OCI-LY3 (cell line): Measurements from ENCODE around the gene URGCP.

Source experiments
- EZH2phosphoT487 ChIP-seq: fragments of 200-600 bp; shearing (Covaris generic); IDR thresholded peaks from 2 replicates; pipeline ENCODE4 v1.6.1; 2018; ENCODE audit warnings: antibody characterized with exemption, mixed run types, low read depth
- TF ChIP-seq, protein P1 (sequence below): fragments of 200-600, 300-600 bp; sonication (generic); IDR thresholded peaks from 2 replicates; pipeline ENCODE4 v1.5.1; 2014; ENCODE audit warnings: antibody characterized with exemption, low read length, low read depth

DNA sequence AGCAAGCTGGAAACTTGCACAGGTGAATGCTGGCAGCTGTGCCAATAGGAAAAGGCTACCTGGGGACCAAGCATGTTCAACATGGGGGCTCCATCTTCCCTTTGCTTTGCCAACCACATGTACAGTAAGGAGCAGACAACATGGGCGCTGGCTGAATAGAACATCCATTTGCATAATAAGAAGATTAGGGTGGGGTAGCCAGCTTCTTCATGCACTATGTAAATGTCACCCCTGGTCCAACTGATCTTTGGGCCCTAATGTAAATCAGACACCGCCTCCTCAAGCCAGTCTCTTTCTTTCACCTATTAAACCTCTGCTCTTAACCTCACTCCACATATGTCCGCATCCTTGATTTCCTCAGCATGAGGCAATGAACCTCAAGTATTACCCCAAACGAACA is 63.1 kb downstream of the URGCP start:
- TF ChIP-seq, protein P1, sequence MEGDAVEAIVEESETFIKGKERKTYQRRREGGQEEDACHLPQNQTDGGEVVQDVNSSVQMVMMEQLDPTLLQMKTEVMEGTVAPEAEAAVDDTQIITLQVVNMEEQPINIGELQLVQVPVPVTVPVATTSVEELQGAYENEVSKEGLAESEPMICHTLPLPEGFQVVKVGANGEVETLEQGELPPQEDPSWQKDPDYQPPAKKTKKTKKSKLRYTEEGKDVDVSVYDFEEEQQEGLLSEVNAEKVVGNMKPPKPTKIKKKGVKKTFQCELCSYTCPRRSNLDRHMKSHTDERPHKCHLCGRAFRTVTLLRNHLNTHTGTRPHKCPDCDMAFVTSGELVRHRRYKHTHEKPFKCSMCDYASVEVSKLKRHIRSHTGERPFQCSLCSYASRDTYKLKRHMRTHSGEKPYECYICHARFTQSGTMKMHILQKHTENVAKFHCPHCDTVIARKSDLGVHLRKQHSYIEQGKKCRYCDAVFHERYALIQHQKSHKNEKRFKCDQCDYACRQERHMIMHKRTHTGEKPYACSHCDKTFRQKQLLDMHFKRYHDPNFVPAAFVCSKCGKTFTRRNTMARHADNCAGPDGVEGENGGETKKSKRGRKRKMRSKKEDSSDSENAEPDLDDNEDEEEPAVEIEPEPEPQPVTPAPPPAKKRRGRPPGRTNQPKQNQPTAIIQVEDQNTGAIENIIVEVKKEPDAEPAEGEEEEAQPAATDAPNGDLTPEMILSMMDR: no peak
- TF ChIP-seq EZH2phosphoT487: no peak
